NCI-H1092 treated with DMSO at 0.1 percent for 48 hours (cell line): Measurements from ENCODE around the gene PHTF2.

ENCODE experiments used
- DNase-seq: peaks from one replicate; lab custom pipeline; 2025; lab: John Stamatoyannopoulos, UW

PHTF2 gene

GRCh38 chr7:77933394-77933793, 134.8 kb downstream of the PHTF2 start:
- no peak for DNase-seq

- DNase-seq, result no peak
These were observed 137.2 kb downstream of the PHTF2 start for GRCh38 chr7:77935652-77936348.

DNA sequence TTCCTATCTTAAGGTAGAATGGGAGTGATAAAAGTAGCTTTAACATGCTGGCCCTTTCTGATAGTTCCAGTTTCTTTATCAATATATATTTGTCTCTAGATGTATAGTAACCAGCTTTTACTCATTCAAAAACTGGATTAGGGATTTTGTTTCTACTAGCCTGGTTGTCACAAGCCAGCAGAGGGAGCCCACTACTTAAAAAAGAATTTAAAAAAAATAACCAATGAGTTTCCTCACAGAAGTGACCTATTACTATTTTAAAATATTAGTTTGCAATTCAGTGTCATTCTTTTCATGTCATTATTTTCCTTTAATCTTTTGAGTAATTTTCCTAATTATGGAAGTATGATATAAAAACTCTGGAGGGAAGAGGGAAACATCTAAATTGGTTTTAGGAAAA, 142.1 kb downstream of the PHTF2 start:
- DNase-seq, result peak; percentile 64

DNA sequence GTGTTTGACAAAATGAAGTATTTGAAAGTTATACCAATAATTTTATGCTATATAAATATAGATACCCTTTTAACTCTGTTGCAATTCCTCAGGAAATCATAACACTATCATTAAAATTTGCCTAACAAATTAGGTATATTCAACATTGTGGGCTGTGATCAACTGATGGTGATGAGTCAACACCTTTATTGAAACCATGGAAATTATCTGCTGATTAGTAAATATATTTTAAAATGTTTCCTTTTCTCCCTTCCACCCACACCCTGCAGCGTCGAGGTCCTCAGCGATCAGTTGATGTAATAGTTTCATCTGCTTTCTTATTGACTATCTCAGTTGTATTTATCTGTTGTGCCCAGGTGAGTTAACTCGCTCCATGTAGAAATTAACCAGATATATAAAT, 143.9 kb downstream of the PHTF2 start:
- no peak for DNase-seq

- DNase-seq, result no peak
These were observed 145.9 kb downstream of the PHTF2 start for GRCh38 chr7:77944183-77945182.

- DNase-seq, result no peak
These were observed 152.0 kb downstream of the PHTF2 start for GRCh38 chr7:77950548-77950947.

DNA sequence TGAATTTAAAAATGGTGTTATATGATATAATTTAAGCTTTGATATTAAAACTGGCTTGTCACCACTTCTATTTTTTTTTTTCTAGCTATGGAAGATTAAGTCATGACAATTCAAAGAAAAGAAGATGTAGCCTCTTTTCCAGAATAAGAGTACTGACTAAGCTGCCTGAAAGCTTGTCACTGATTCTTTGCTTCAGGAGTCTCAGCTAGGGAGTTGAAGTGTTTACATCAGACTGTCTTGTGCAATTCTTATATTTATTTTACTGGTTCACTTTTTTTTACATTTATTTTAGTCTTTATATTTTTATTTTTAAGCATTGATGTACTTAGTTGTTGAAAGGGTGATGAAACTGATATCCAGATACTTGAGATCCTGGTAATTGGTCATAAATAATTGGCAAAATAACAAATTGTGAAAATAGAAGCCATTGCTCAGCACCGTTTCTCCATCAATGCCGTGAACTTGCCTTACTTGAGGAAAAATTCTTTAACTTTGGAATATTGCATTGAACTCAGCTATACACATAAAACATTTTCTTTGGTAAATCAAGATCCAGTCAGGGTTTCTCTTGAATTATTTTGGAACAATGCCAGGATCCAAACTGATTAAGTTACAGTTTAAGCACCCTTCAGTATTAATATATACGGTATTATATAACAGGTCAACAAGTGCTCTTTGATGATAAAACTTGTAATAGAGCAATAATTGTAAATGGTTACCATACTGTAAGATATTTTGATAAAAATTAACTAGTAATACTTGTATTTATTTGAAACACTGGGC, 156.4 kb downstream of the PHTF2 start:
- DNase-seq, result no peak

DNA sequence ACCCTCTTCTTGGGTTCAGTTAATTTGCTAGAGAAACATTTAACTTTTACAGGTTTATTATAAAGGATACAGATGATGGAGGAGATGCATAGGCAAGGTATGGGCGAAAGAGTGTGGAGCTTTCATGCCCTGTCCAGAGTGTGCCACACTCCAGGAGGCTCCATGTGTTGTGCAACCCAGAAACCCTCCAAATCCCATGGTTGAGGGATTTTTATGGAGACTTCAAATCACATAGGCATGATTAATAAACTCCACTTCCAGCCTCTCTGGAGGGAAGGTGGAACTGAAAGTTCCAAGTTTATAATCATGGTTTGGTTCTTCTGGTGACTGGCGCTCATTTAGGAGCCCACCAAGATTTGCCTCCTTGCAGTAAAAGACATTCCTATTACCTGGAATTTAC, 159.9 kb downstream of the PHTF2 start:
- no peak for DNase-seq

- DNase-seq, result no peak
These were observed 160.5 kb downstream of the PHTF2 start for GRCh38 chr7:77959080-77959479.

GRCh38 chr7:77960336-77960735, 161.8 kb downstream of the PHTF2 start:
- DNase-seq, result no peak

DNA sequence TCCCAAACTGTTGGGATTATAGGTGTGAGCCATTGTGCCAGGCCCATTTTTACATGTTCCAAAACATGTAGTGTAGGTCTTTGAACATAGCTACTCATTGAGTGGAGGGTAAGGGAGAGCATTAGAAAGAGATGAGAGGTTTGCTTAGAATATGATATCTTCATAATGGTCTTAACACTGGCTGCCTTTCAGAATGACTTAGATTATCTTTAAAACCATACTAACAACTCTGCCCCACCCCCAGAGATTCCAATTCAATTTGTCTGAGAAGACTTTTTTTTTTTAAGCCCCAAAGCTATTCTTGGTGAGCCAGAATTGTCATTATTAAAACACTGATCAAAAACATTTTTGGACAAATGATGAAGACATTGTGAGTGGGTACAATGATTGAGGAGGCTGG, 168.9 kb downstream of the PHTF2 start:
- DNase-seq, result no peak

DNA sequence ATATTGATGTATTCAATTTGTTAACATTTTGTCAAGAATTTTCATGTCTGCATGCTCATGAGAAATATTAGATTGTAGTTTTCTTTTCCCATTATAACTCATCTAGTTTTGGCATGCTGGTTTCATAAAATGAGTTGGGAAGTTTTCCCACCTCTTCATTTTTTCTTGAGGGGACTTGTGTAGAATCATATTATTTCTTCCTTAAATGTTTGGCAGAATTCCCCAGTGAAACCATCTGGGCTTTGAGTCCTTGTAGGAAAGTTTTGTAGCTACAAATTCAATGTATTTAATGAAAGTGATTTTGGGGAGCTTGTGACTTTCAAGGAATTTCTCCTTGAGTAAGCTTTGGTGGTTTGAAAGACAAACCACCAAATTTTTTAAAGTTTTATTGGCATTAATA, 173.2 kb downstream of the PHTF2 start:
- no peak for DNase-seq

DNA sequence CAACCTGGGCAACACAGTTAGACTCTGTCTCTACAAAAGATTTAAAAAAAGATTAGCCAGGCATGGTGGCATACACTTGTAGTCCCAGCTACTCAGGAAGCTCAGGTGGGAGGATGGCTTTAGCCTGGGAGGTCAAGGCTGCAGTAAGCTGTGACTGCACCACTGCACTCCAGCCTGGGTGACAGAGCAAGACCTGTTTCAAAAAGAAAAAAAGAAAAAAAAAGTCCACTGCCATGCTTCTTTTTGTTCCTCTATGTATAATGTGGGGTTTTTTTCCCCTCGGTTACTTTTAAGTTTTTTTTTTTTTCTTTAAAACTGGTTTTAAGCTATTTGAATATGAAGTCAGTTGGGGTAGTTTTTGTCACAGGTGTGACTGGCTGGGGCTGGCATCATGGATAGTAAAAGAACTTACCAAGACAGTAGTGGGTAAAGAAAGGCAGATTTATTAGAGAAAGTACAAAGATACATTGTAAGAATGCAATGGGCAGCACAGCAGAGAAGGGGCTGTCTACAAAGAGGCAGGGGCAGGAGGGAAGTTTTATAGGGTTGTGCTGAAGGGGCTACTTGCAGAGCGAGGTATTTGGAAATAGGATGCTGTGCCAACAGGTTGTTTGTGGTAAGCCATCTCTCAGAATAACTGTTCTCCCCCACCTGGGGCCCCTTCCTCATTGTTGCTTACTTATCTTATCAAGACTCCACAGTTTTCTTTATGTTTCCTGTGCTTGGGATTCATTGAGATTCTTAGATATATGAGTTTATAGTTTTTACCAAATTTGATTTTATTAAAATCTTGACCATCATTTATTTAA, 177.3 kb downstream of the PHTF2 start:
- no peak for DNase-seq

- no peak for DNase-seq
These were observed 180.6 kb downstream of the PHTF2 start for GRCh38 chr7:77979219-77979618.

- no peak for DNase-seq
These were observed 181.6 kb downstream of the PHTF2 start for GRCh38 chr7:77980087-77980713.

GRCh38 chr7:77982926-77983550, 184.5 kb downstream of the PHTF2 start:
- DNase-seq, result no peak

DNA sequence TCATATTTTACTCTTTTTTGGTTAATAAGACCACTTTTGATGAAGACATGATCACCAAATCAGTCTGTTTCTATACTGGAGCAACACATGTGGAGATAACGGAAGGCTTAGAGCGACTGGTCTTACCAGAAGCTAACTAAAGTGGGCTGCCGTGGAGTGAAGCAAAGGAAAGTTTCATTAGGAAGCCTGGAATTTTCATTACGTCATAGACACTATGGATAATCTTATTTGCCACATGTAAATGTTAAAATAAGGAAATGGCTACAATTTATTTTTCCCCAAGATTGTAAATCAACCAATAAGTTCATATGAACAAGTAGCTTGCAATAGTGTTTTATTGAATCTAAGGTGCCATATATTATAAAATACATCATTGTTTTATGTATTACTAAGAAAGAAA, 185.4 kb downstream of the PHTF2 start:
- no peak for DNase-seq

- DNase-seq, result no peak
These were observed 186.8 kb downstream of the PHTF2 start for GRCh38 chr7:77985232-77985973.

DNA sequence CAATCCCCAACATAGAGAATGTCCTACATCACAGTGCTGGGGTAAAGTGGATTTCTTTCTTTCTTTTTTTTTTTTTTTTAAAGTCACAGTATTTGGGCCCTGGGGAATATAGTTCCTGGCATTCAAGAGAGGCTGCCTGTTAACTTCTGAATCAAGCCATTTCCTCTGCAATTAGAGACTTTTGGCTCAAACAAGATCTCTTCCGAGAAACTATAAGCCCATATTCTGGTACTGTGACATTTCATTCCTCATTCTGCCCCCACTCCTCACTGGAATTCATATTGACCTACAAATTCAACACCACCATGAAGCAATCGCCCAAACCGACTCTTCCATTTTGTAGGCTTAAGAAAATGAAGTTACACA, 187.4 kb downstream of the PHTF2 start:
- DNase-seq, result no peak

- DNase-seq, result no peak
These were observed 191.5 kb downstream of the PHTF2 start for GRCh38 chr7:77989981-77990566.
